Activated T-cell treated with anti-CD3 and anti-CD28 coated beads, Interleukin-2, amount 50 U/mL, for 24 hours (primary cell): ENCODE data around the gene HS6ST1.
"Not testable (repeated sequence)": the region's sequence is repeated elsewhere in the genome, so short reads cannot be mapped to it uniquely, and the experiment has no call there.

Experiments used
- DNase-seq: peaks from one replicate; pipeline ENCODE4 v3.0.0-alpha.2; 2020
- H3K27ac Mint-ChIP-seq: 2 replicates; pipeline ENCODE4 v1.8.0; 2020; ENCODE audit warnings: mild to moderate bottlenecking, mixed read lengths
- H3K27me3 Mint-ChIP-seq: 2 replicates; pipeline ENCODE4 v1.8.0; 2020; ENCODE audit warnings: mixed read lengths
- H3K36me3 Mint-ChIP-seq: 2 replicates; pipeline ENCODE4 v1.8.0; 2020; ENCODE audit warnings: low read depth, mixed read lengths
- H3K4me1 Mint-ChIP-seq: 2 replicates; pipeline ENCODE4 v1.8.0; 2020; ENCODE audit warnings: low read depth, mixed read lengths
- H3K4me3 Mint-ChIP-seq: 2 replicates; pipeline ENCODE4 v1.8.0; 2020; ENCODE audit warnings: mild to moderate bottlenecking, moderate library complexity, mixed read lengths
- H3K9me3 Mint-ChIP-seq: 2 replicates; pipeline ENCODE4 v1.8.0; 2020; ENCODE audit warnings: mixed read lengths

HS6ST1 gene

DNA sequence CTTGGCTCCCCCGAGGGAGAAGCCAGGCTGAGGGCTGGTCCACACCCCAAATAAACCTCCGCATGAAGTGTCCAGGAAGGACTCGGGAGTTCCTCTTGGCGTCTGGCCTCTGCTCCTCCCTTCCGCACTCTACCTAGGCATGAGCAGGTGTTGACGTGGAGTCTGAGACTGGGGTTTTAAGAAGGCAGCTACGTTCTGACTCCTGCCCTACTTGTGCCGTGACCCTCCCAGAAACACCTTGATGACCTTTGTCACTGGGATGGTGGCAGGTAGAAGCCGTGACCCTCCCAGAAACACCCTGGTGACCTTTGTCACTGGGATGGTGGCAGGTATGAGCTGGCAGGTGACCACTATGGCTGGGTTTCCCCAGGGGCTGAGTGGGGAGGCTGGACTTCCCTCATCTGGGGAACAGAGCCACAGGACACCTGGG is 54.8 kb downstream of the HS6ST1 start:
- no peak overlapping the region for H3K4me3 Mint-ChIP-seq
- H3K27me3 Mint-ChIP-seq: no peaks in the 10 kb centered on the region
- no peak overlapping the region for H3K27ac Mint-ChIP-seq
- H3K4me1 Mint-ChIP-seq: no peaks in the 10 kb centered on the region
- no peak for DNase-seq
- no peaks in the 10 kb centered on the region for H3K9me3 Mint-ChIP-seq
- peaks cover 6% of the 10 kb centered on the region for H3K36me3 Mint-ChIP-seq

DNA sequence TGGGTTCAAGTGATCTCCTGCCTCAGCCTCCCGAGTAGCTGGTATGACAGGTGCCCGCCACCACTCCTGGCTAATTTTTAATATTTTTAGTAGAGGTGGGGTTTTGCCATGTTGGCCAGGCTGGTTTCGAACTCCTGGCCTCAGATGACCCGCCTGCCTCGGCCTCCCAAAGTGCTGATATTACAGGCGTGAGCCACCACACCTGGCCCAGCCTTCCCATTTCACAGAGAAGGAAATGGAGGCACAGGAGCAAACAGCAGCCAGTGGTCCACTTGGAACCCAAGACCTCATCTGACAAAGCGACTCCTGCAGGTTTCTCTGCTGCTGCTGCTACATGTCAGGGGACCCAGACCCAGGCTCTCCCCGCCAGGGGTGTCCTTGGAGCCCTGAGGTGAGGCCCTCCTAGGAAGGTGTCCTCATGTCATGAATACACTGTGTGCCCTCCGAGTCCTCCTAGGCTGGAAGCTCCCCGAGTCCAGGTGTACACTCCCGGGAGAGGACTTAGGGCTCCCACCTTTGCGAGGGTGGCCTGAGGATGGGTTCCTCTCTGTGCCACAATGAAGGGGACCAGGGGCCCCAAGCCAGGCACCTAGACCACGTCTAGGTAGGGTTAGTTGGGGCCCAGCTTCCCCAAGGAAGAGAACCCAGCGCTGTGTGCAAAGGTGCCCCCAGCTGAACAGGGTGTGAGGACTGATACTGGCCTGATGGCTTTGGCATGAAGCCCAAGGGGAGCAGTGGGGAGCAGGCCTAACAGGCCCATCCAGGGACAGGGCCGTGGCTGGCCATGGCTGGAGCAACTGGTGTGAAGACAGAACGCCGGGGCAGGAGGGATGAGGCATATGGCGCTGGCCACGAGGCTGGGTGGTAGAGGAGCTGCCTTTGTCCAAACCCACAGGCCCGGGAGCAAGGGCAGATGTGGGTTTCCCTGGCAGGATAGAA is 56.1 kb downstream of the HS6ST1 start:
- DNase-seq: no peak

DNA sequence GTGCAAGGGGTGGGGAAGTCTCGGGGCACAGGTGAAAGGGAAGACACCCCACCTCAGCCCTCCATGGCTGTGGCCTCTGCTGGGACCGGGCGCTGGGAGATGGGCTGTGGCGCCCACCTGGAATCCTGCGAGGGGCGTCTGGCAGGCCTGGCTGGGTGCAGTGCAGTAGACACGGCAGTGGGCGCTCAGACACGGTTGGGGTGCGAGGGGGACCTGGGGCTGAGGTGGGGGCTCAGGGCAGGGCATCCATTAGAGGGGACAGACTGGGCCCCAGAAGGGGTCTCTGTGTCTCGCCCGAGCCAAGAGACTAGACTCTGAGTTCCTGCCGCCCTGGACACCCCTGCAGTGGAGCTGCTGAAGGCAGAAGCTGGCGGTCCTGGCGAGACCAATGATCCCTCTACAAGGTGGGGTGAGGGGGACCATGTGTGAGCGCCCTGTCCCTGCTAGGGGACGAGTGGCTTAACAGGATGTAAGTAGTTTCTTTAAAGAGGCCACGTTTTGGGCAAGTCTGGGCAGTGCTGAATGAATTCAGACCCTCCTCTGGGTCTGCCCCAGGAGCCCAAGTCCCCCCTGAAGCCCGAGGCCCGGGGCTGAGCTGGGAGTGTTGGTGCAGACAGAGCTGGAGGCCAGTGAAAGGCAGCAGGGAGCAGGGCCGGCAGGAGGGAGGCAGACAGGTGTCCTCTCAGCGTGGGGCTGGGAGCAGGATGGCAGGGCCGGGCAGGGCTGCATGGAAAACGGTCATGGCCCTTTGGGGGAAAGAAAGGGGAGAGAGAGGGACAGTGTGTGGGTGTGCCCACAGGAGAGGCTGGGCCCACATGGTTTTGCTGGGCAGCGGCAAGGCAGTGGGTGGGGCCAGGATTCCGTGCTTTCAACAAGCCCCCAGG is 57.2 kb downstream of the HS6ST1 start:
- Mint-ChIP-seq H3K4me1 (no peaks in the 10 kb centered on the region), H3K27ac (no peak overlapping the region), H3K36me3 (no peaks in the 10 kb centered on the region), H3K27me3 (no peaks in the 10 kb centered on the region), H3K9me3 (no peaks in the 10 kb centered on the region), H3K4me3 (no peak overlapping the region)
- no peak for DNase-seq

More for the DNA sequence above, 56.1 kb downstream of the HS6ST1 start:
- H3K27ac Mint-ChIP-seq: no peak overlapping the region
- no peak overlapping the region for H3K4me3 Mint-ChIP-seq
- H3K27me3 Mint-ChIP-seq: no peaks in the 10 kb centered on the region
- no peaks in the 10 kb centered on the region for H3K36me3 Mint-ChIP-seq
- H3K9me3 Mint-ChIP-seq: no peaks in the 10 kb centered on the region
- no peaks in the 10 kb centered on the region for H3K4me1 Mint-ChIP-seq

DNA sequence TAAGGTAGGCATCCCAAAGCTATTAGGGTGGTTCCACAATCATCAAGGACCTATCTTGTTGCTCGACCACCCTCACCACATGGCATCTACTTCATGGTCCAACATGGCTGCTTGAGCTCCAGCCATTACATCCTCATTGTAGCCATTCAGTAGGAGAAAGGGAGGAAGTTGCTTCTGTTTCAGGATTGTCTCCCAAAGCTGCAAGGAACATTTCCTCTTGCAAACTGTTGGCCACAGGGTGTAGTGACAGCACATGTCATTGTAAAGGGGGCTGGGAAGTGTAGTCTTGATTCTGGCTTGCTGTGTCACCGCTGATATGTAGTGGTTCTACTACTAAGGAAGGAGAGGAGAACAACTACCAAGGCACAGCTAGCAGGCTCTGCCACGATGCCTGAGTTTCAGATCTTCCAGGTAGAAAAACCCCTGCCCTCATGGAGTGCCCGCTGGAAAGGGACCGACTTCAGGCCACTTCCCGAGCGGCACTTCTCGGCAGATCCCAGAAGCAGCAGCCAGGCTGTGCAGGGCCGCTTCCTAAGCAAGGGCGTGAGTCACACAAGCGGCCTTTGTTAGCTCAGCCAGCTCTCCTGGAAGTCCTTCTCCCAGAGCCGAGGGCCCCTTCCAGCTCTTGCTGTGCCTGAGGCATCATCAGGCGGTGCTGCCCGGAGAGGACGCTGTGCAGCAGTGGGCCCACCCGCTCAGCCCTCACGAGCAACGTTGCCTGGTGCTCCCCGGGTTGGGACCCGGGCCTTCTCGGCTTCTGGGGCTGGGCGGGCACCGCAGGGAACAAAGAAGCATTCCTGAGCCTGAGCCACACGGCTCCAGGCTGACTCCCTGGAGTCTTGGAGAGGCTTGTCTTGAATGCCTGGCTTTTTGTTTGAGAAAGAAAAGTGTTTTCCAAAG is 58.2 kb downstream of the HS6ST1 start:
- no peak for DNase-seq
- no peak overlapping the region for H3K4me3 Mint-ChIP-seq
- H3K27me3 Mint-ChIP-seq: no peaks in the 10 kb centered on the region
- H3K36me3 Mint-ChIP-seq: no peaks in the 10 kb centered on the region
- H3K4me1 Mint-ChIP-seq: no peaks in the 10 kb centered on the region
- no peak overlapping the region for H3K27ac Mint-ChIP-seq
- H3K9me3 Mint-ChIP-seq: no peaks in the 10 kb centered on the region

DNA sequence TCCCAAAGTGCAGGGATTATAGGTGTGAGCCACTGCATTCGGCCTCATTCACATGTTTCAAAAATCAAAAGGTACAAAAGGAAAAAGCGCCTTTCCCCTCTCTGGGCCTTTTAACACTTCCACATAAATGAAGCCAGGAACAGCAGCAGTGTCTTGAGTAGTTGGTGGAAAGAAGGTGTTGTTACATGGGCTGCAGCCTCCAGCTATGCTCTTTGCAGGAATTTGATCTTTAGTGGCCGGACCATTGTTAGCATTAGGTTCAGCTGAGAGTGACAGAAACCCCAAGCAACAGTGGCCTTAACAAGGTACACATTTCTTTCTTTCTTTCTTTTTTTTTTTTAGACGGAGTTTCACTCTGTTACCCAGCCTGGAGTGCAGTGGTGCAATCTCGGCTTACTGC is 59.1 kb downstream of the HS6ST1 start:
- H3K9me3 Mint-ChIP-seq: no peaks in the 10 kb centered on the region
- no peaks in the 10 kb centered on the region for H3K36me3 Mint-ChIP-seq
- no peaks in the 10 kb centered on the region for H3K27me3 Mint-ChIP-seq
- no peak overlapping the region for H3K27ac Mint-ChIP-seq
- no peaks in the 10 kb centered on the region for H3K4me1 Mint-ChIP-seq
- no peak for DNase-seq
- H3K4me3 Mint-ChIP-seq: no peak overlapping the region

DNA sequence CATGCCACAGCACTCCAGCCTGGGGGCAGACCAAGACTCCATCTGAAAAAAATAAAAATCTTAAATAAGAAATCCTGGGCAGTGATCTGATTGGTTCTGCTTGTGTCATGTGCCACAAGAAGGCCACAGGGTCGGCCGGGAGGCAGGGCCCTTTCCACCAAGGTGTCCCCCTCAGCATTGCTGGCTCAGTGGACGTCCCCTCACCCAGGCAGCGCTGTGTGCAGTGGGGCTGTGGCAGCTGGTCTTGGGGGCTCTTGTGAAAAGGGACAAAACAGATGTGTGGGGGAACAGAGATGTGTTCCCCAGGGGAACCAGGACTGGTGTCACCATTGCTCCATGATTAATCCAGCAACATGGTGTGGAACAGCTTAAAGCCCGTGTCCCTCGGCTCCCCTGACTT is 60.5 kb downstream of the HS6ST1 start:
- H3K4me3 Mint-ChIP-seq: no peak overlapping the region
- DNase-seq: no peak
- no peaks in the 10 kb centered on the region for H3K9me3 Mint-ChIP-seq
- H3K27ac Mint-ChIP-seq: no peak overlapping the region
- no peaks in the 10 kb centered on the region for H3K36me3 Mint-ChIP-seq
- no peaks in the 10 kb centered on the region for H3K27me3 Mint-ChIP-seq
- no peaks in the 10 kb centered on the region for H3K4me1 Mint-ChIP-seq

DNA sequence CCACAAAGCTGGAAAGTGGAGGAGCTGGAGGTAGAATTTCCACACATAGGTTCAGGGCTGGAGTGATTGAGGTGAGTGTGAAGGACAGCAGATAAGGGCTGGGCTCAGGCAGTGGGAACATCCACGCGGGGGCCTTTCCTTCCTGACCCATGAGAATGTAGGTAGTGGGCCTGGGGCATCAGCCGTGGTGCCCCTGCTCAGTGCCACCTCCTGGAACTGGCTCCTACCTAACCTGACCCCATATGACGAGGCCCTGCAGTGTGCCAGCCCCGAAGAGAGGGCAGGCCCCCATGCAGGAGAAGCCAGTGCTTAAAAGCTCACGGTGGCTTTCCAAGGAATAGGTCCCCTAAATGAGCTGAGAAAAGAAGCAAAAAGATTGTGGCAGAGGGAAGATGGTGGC is 66.2 kb downstream of the HS6ST1 start:
- Mint-ChIP-seq H3K4me1 (no peaks in the 10 kb centered on the region), H3K9me3 (no peaks in the 10 kb centered on the region), H3K27me3 (no peaks in the 10 kb centered on the region), H3K27ac (no peak overlapping the region), H3K36me3 (no peaks in the 10 kb centered on the region), H3K4me3 (no peak overlapping the region)
- no peak for DNase-seq

DNA sequence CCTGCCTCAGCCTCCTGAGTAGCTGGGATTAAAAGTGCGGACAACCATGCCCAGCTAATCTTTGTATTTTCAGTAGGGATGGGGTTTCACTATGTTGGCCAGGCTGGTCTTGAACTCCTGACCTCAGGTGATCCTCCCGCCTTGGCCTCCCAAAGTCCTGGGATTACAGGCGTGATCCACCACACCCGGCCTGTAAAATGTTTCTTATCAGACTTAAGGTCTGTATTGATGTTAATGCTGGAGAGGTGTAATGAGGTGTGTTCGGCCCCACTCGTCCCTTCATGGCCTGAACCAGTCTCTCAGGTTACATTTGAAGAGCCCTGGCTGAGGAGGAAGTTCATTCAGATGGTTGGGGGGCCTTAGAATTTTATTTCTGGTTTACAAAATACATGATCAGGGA is 66.6 kb downstream of the HS6ST1 start:
- H3K27ac Mint-ChIP-seq, H3K4me3 Mint-ChIP-seq, H3K36me3 Mint-ChIP-seq, DNase-seq, H3K4me1 Mint-ChIP-seq, H3K27me3 Mint-ChIP-seq, H3K9me3 Mint-ChIP-seq: not testable (repeated sequence)

DNA sequence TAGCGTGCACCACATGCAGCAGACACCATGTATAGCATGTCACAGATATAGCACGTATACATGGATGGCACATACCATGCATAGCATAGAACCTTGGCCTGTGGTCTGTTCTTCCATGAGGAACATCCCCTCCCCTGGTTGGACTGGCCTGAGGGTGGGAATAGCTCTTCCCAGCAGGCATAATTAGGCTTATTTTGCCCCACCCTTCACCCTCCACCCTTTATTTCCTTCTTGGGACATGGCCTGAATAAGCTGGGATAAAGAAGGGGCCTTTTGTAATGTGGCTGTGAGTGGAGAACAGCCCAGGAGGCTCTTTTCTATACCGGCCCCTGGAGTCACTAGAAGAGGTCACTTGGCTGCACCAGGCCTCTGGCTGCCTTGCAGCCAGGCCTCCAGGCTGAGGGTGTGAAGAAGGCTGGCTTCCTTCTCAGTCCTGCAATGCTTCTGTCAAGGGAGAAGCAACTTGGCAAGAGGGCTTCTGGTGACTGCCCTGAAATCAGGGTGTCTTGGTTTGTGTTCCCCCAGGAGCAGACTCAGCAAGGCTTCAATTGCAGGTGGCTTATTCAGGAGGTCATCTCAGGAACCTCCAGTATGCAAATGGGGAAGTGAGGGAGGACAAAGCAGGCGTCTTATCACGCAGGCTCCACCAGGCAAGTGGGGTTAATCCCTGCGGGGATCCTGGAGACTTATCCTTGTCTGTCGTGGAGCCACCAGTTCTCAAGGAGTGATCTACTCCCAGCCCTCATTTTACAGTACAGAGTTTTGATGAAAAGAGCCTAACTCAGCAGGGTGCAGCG is 68.2 kb downstream of the HS6ST1 start:
- H3K4me1 Mint-ChIP-seq: peaks cover 2% of the 10 kb centered on the region
- H3K27ac Mint-ChIP-seq: no peak overlapping the region
- no peaks in the 10 kb centered on the region for H3K36me3 Mint-ChIP-seq
- no peaks in the 10 kb centered on the region for H3K9me3 Mint-ChIP-seq
- H3K4me3 Mint-ChIP-seq: no peak overlapping the region
- DNase-seq: no peak
- no peaks in the 10 kb centered on the region for H3K27me3 Mint-ChIP-seq

DNA sequence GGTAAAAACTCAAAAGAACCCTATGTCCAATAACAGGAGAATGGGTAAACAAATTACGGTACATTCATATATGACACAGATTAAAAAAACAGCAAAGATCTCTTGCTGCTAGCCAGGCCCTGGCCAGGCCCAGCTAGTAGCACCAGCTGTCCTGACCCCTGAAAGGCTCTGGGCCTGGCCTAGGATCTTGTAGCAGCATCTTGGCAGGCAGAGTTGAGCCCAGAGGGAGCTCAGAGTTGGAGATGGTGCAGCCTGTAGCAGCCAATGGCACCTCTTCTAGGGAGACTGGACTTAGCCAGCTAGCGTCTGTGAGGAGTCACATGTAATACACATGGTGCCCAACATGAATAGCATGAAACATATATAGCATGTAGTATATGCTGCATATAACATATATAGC is 69.1 kb downstream of the HS6ST1 start:
- Mint-ChIP-seq H3K4me1 (peaks cover 2% of the 10 kb centered on the region), H3K27me3 (no peaks in the 10 kb centered on the region), H3K9me3 (no peaks in the 10 kb centered on the region), H3K27ac (no peak overlapping the region), H3K36me3 (no peaks in the 10 kb centered on the region), H3K4me3 (no peak overlapping the region)
- DNase-seq: no peak

DNA sequence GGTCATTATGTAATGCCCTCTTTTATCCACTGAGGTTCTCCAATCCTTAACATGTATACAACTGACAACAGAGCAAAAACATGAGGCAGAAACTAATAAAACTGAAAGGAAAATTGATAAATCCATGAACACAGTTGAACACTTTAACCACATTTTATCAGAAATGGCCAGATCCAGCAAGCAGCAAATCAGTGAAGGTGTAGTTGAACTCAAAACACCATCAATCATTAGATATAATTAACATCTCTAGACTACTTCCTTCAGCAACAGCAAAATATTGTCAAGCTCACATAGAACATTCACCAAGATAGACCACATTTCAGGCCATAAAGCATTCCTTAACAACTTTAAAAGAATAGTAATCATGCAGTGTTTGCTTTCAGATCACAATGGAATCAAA is 72.9 kb downstream of the HS6ST1 start:
- H3K27me3 Mint-ChIP-seq: no peaks in the 10 kb centered on the region
- H3K9me3 Mint-ChIP-seq: no peaks in the 10 kb centered on the region
- H3K4me3 Mint-ChIP-seq: no peak overlapping the region
- H3K36me3 Mint-ChIP-seq: no peaks in the 10 kb centered on the region
- peaks cover 2% of the 10 kb centered on the region for H3K4me1 Mint-ChIP-seq
- no peak for DNase-seq
- H3K27ac Mint-ChIP-seq: no peak overlapping the region

DNA sequence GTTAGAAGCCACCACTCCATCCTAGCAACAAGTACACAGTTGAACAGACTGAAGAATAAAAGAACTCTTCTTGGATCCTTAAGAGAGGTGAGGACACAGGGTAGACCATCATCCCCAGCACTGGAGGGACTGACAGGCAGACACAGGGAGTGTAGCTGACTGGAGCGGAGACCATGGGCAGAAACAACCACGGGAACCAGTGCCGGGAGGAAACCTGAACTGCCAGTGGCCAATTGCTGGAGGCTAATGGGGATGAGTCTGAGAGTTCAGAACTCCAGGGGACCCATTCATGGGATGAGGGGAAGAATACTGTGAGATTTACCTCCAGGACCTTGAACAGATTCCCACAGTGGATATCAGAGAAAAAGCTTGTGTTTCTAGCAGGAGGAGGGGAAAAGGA is 76.8 kb downstream of the HS6ST1 start:
- Mint-ChIP-seq H3K27me3 (no peaks in the 10 kb centered on the region), H3K4me3 (no peak overlapping the region), H3K27ac (no peak overlapping the region), H3K9me3 (no peaks in the 10 kb centered on the region), H3K4me1 (peaks cover 2% of the 10 kb centered on the region), H3K36me3 (no peaks in the 10 kb centered on the region)
- DNase-seq: no peak

DNA sequence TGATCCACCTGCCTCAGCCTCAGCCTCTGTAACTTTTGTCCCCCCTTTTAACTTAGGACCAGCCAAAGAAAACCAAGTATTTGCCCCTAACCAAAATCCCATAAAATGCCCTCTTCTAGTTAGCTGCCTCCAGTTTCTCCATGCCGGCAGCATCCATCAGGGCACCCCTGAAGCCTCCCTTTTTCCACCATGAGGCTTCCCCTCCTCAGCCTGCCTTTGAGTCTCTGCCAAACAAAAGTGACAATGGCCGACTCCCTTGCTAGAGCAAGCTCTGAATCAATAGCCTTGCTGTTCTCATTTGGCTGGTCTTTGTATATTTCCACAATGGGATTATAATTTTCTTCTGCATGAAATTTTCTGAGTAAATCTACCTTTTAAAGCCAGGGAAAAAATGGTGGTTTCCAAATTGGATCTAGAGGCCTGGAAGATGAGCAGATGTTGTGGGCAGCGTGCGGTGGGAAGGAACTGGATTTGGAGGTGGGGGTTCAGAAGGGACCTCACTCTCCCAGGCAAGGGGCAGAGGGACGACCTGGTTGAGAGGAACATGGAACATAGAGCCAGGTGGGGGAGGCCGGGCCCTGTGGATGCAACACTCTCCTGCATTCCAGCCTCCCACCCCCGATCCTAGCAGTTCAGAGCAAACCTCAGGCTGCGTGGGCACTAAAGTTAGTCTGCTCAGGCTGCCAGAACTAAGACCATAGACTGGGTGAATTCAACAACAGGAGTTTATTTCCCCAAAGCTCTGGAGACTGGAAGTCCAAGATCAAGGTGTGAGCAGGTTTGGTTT is 80.6 kb downstream of the HS6ST1 start:
- H3K4me1 Mint-ChIP-seq: peaks cover 6% of the 10 kb centered on the region
- no peaks in the 10 kb centered on the region for H3K36me3 Mint-ChIP-seq
- H3K4me3 Mint-ChIP-seq: no peak overlapping the region
- DNase-seq: no peak
- H3K9me3 Mint-ChIP-seq: no peaks in the 10 kb centered on the region
- no peaks in the 10 kb centered on the region for H3K27me3 Mint-ChIP-seq
- no peak overlapping the region for H3K27ac Mint-ChIP-seq
